IPS-18c (cell line): ENCODE results near the gene MAP9.
A peak's percentile ranks its signal among the peaks of the same experiment; 100 is the strongest.
"Not testable (repeated sequence)": the region's sequence is repeated elsewhere in the genome, so short reads cannot be mapped to it uniquely, and the experiment has no call there.

Source experiments
- H3K4me3 ChIP-seq: 2 replicates; pipeline ENCODE4 v1.7.0; 2013; ENCODE audit warnings: low read depth, mild to moderate bottlenecking, low read length, moderate library complexity; ENCODE audit not compliant: insufficient read depth
- H3K9me3 ChIP-seq: one replicate; pipeline ENCODE4 v1.6.1; 2013; ENCODE audit warnings: mild to moderate bottlenecking, low read length, moderate library complexity; ENCODE audit not compliant: control insufficient read depth, insufficient read depth

MAP9 gene

GRCh38 chr4:155376387-155377268 is at the start of gene MAP9:
TSS of gene MAP9 (minus strand) at chr4:155376965. CDS start at chr4:155375850, 1,115 bp downstream.
- Histone ChIP-seq H3K4me3 (peak within 1 kb of the TSS; percentile 89), H3K9me3 (no peaks in the 10 kb centered on the region)

DNA sequence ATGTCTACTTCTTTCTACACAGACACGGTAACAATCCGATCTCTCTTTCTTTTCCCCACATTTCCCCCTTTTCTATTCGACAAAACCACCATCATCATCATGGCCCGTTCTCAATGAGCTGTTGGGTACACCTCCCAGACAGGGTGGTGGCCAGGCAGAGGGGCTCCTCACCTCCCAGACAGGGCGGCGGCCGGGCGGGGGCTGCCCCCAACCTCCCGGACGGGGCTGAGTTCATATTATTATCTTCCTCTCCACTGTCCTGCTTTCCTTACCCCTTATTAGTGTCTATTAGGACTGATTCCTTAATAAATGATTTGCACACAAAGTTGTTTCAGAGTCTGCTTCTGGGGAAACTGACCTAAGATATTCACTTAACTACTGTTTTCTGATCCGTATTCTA is 48.0 kb upstream of the MAP9 start:
- H3K4me3 ChIP-seq, H3K9me3 ChIP-seq: not testable (repeated sequence)

DNA sequence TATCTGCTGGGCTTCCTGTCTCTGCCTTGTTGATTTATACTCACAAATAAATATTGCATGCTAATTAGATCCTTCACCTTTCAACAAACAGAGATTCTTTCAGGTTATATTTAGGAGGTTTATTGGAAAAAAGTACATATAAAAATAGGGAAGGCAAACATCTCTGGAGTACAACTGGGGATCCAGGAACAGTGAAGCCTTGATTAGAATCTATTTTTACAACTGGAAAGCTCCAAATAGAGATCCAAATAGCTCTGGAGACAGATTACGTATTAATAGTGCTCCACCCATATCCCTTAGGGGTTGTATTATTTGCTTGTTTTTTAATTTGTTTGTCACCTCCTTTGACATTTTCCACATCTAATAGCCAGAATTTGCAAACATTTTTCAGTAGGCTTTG is 46.9 kb upstream of the MAP9 start:
- peaks cover 2% of the 10 kb centered on the region for H3K9me3 ChIP-seq
- no peak overlapping the region for H3K4me3 ChIP-seq

DNA sequence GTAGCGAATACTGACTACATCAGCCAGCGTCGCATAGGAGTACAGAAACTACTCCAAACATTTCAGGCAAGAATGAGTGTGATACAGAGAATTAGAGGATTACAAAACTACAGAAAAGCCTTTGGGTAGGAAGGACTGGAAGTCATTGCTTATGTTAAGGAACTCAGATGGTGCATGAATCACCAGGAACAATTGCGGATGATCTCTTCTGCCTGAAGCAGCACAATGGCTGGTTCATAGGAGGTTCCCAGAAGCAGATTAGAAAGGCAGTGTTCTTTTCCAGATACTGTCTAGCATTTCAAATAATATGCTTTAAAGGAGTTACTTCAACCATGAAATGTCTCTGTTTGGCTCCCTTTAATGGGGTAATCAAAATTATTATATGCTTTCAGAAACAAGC is 42.5 kb upstream of the MAP9 start:
- Histone ChIP-seq H3K4me3 (no peak overlapping the region), H3K9me3 (no peaks in the 10 kb centered on the region)

DNA sequence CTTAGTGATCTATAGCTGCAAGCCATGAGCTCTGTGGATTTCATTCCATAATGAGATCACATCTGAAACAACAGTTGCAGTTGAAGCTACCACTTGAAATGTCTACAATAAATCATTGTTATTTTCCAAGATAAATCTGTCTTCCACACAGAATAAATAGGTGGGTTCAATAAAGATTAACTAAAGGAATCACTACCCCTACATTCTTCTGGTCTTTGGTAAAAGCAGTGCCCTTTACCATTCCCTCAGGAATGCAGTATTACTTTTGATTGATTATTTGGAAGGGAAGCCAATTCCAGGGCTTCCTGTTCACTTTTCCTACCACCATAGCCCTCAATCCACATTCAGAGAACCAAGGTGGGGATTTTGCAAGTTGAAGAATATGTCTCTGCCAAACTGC is 38.9 kb upstream of the MAP9 start:
- no peaks in the 10 kb centered on the region for H3K9me3 ChIP-seq
- no peak overlapping the region for H3K4me3 ChIP-seq

DNA sequence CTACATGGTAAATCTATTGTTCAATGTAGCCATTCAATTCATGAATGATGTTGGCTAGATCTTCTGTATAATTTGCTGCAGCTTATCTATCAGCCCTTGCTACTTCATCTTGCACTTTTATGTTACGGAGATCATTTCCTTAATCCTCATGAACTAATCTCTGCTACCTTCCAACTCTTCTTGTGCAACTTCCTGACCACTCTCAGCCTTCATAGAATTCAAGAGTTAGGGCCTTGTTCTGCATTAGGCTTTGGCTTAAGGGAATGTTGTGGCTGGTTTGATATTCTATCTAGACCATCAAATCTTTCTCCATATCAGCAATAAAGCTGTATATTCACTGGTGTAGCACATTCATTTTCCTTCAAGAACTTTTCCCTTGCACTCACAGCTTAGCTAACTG is 36.7 kb upstream of the MAP9 start:
- Histone ChIP-seq H3K9me3 (no peaks in the 10 kb centered on the region), H3K4me3 (no peak overlapping the region)

DNA sequence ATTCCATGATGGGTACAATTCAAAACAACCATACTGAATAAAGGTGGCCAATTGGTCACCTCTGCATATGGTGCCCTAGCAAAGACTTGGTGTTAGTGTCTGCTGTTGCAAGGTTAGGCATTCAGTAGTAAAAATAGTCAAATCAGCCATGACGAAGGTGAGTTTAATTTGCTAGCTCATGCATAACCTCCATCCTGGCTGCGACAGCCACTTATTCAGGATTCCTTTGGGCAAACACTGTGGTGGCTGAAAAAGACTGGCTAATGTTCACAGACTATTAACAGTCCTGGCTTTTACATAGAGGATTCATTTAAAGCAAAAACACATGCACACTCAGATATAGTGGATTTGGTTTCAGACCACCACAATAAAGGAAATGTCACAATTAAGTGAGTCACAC is 34.8 kb upstream of the MAP9 start:
- no peak overlapping the region for H3K4me3 ChIP-seq
- no peaks in the 10 kb centered on the region for H3K9me3 ChIP-seq

DNA sequence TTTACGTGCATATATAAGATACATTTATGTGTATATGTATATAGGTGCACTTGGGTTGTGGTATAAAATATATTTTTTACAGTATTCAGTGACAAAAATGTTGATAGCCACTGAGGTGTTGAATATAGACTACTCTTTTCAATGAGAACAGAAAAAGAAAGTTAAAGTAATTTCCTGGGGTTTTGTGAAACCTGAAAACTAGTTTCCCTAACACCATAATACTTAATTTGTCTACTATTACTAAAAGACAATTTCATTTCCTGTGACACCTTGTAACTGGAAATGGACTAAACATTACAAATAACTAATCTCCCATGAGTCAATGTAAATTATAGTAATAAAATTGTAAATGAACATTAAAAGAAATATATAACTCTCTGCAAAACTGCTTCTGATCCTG is 32.0 kb upstream of the MAP9 start:
- Histone ChIP-seq H3K4me3 (no peak overlapping the region), H3K9me3 (no peaks in the 10 kb centered on the region)

DNA sequence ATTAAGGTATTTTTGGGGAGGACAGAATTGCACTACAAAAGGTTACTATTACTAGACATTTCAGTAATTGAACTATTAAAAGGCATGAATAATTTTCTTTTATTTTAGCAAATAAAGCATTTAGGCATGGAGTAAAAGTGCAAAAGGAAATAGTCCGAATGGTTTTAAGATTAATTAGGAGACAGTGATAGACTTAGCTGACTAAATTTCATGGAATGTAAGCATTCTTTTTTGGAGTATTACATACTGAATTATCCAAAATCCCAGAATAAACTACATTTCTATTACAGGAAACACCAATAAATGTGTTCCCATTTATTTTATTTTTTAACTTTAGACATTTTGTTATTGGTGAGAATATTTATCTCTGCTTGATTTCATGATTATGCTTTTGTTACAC is 30.7 kb upstream of the MAP9 start:
- Histone ChIP-seq H3K4me3 (no peak overlapping the region), H3K9me3 (no peaks in the 10 kb centered on the region)

GRCh38 chr4:155405059-155405458 is 28.3 kb upstream of the MAP9 start:
- no peaks in the 10 kb centered on the region for H3K9me3 ChIP-seq
- no peak overlapping the region for H3K4me3 ChIP-seq

GRCh38 chr4:155403886-155404285 is 27.1 kb upstream of the MAP9 start:
- Histone ChIP-seq H3K4me3 (no peak overlapping the region), H3K9me3 (no peaks in the 10 kb centered on the region)

DNA sequence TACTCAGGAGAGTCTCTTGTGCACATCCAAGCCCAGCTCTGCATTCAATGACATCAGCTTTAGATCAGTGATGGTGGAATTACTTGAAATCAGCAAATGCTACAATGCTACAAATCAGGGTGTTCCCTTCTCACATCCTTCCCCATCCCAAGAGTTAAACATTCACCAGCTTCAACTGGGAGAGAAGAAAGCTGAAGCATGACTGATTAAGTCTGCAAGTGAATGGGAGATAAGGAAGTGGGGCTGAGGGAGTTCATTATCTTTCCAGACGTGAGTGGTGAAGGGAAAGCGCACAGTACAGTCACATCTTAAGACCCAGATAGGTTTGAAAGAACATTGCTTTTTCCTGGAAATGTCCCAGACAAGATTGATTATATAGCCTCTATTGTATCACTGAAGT is 26.2 kb upstream of the MAP9 start:
- Histone ChIP-seq H3K4me3 (no peak overlapping the region), H3K9me3 (no peaks in the 10 kb centered on the region)

DNA sequence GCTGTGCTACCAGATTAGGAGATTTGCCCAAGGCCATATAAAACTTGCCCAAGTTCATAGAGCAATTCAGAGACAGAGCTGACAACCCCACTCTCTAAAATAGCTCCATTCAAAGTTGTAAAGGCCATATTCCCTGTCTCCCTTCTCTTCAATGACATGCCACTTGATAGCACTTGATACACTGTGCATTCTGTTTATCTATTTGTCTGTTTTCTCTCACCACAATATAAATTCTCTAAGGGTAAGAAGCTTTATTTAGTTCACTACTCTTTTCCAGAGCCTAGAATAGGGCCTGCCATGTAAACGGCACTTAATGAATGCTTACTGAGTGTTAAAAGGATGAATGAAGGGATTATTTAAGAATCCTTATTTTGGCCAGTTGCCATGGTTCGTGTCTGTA is 24.1 kb upstream of the MAP9 start:
- Histone ChIP-seq H3K4me3 (no peak overlapping the region), H3K9me3 (no peaks in the 10 kb centered on the region)

DNA sequence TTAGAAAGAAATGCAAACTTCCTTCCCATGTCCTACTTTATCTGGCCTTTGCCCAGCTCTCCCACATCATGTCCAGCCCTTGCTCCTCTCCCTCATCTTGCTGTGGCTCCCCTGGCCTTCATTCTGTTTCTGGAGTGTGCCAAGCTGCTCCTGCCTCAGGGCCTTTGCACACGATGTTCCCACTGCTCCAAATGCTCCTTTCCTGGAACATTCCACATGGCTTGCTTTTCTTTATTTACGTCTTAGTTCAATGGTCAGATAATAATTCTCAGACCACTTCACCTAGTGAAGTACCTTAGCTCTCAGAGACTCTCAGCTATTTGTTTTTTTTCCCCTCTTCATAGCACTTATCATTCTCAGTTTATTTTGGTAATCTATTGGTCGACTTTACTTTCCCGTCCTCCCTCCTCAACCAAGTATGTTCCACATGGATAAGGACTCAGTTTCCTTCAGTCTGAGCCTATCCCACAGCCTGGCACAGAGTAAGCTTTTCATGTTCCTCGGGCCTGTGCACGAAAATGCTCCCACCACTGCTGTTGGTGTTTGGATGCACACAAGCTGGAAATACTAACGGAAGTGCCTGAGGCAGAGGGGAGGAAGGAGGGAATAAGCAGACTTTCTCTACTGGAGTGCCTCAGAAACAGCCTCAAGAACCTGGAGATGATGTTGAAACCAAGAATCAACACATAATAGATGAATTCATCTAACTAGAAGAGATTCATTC is 23.4 kb upstream of the MAP9 start:
- H3K4me3 ChIP-seq = no peak overlapping the region

GRCh38 chr4:155392481-155393184 is 15.9 kb upstream of the MAP9 start:
- Histone ChIP-seq H3K9me3 (no peaks in the 10 kb centered on the region), H3K4me3 (no peak overlapping the region)

More for the DNA sequence above, 23.4 kb upstream of the MAP9 start:
- H3K9me3 ChIP-seq = no peaks in the 10 kb centered on the region

DNA sequence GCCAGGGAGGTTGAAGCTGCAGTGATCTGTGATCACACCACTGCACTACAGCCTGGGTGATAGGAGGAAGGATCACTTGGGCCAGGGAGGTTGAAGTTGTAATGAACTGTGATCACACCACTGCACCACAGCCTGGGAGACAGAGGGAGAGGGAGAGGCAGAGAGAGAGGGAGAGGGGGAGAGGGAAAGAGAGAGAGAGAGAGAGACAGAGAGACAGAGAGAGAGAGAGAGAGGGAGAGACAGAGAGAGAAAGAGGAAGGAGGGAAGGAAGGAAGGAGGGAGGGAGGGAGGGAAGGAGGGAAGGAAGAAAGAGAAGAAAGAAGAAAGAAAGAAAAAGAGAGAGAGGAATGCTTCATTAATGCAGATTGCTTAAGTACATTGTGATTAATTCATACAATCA is 15.2 kb upstream of the MAP9 start:
- Histone ChIP-seq H3K9me3 (no peaks in the 10 kb centered on the region), H3K4me3 (no peak overlapping the region)

DNA sequence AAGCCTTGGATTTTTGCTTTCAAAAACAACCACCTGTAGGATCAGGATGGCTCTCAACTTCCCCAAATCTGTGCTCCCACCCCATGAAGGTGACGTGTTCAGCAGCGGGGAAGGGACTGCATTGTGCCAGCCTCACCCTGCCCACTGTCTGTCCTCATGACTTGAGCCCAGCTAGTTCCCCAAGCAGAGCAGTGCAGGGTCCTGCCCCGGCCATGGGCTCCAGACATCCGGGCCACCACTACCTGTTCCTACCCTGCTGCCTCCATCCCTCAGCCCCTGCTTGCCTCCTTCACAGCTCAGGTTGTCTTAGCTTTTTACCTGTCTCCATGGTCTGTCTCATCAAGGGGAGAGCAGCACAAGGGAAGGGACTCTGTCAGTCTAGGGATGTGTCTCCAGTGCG is 11.4 kb upstream of the MAP9 start:
- Histone ChIP-seq H3K4me3 (no peak overlapping the region), H3K9me3 (no peaks in the 10 kb centered on the region)

- Histone ChIP-seq H3K4me3 (no peak overlapping the region), H3K9me3 (no peaks in the 10 kb centered on the region)
These were observed 6.8 kb upstream of the MAP9 start for GRCh38 chr4:155383541-155383940.
